Measurements from ENCODE around the gene MECP2. TPM values are rescaled to one million over a fixed set of nuclear protein-coding genes. Genes with fewer than 3 reads are reported as not detected.

Gene MECP2
- total RNA-seq, 1 donor from 2014 or later: 60.0 TPM

GRCh38 chrX:154091678-154092077 lies 5.8 kb downstream of the MECP2 start:
- peaks cover 2% of the 10 kb centered on the region for H3K27me3 Mint-ChIP-seq (ENCODE audit: unreplicated experiment)
- H3K4me1 Mint-ChIP-seq (ENCODE audit: low read depth, unreplicated experiment): peaks cover 28% of the 10 kb centered on the region
- no peak overlapping the region for H3K27ac Mint-ChIP-seq (ENCODE audit: unreplicated experiment)
- no peak for DNase-seq
- H3K4me3 Mint-ChIP-seq (ENCODE audit: unreplicated experiment): no peak overlapping the region
- H3K9me3 Mint-ChIP-seq (ENCODE audit: unreplicated experiment): peaks cover 4% of the 10 kb centered on the region
- no peaks in the 10 kb centered on the region for H3K36me3 Mint-ChIP-seq (ENCODE audit: unreplicated experiment)
- TF ChIP-seq CTCF (IDR thresholded peaks at IDR 0.05; ENCODE audit: partially characterized antibody, unreplicated experiment): no peak

GRCh38 chrX:154090731-154091130 lies 6.8 kb downstream of the MECP2 start:
- H3K36me3 Mint-ChIP-seq (ENCODE audit: unreplicated experiment): no peaks in the 10 kb centered on the region
- no peak overlapping the region for H3K4me3 Mint-ChIP-seq (ENCODE audit: unreplicated experiment)
- no peak for TF ChIP-seq CTCF (IDR thresholded peaks at IDR 0.05; ENCODE audit: partially characterized antibody, unreplicated experiment)
- peaks cover 4% of the 10 kb centered on the region for H3K9me3 Mint-ChIP-seq (ENCODE audit: unreplicated experiment)
- H3K4me1 Mint-ChIP-seq (ENCODE audit: low read depth, unreplicated experiment): peaks cover 28% of the 10 kb centered on the region
- DNase-seq: no peak
- H3K27me3 Mint-ChIP-seq (ENCODE audit: unreplicated experiment): no peaks in the 10 kb centered on the region
- peak overlapping the region; percentile 0 for H3K27ac Mint-ChIP-seq (ENCODE audit: unreplicated experiment)

GRCh38 chrX:154084449-154085300 lies 12.8 kb downstream of the MECP2 start:
- Mint-ChIP-seq H3K4me3 (ENCODE audit: unreplicated experiment) (no peak overlapping the region), H3K27me3 (ENCODE audit: unreplicated experiment) (peaks cover 2% of the 10 kb centered on the region), H3K36me3 (ENCODE audit: unreplicated experiment) (no peaks in the 10 kb centered on the region), H3K4me1 (ENCODE audit: low read depth, unreplicated experiment) (peaks cover 4% of the 10 kb centered on the region), H3K9me3 (ENCODE audit: unreplicated experiment) (no peaks in the 10 kb centered on the region), H3K27ac (ENCODE audit: unreplicated experiment) (no peak overlapping the region)
- TF ChIP-seq CTCF (IDR thresholded peaks at IDR 0.05; ENCODE audit: partially characterized antibody, unreplicated experiment): no peak
- no peak for DNase-seq

- Mint-ChIP-seq H3K4me3 (ENCODE audit: unreplicated experiment) (no peak overlapping the region), H3K27ac (ENCODE audit: unreplicated experiment) (peak overlapping the region; percentile 76), H3K9me3 (ENCODE audit: unreplicated experiment) (no peaks in the 10 kb centered on the region), H3K27me3 (ENCODE audit: unreplicated experiment) (peaks cover 2% of the 10 kb centered on the region), H3K36me3 (ENCODE audit: unreplicated experiment) (no peaks in the 10 kb centered on the region), H3K4me1 (ENCODE audit: low read depth, unreplicated experiment) (peaks cover 4% of the 10 kb centered on the region)
- no peak for TF ChIP-seq CTCF (IDR thresholded peaks at IDR 0.05; ENCODE audit: partially characterized antibody, unreplicated experiment)
- DNase-seq: no peak
Observed at GRCh38 chrX:154083126-154083517, 14.4 kb downstream of the MECP2 start.

GRCh38 chrX:154082396-154083125 lies 15.0 kb downstream of the MECP2 start:
- no peak for DNase-seq
- H3K9me3 Mint-ChIP-seq (ENCODE audit: unreplicated experiment): no peaks in the 10 kb centered on the region
- TF ChIP-seq CTCF (IDR thresholded peaks at IDR 0.05; ENCODE audit: partially characterized antibody, unreplicated experiment): no peak
- H3K27ac Mint-ChIP-seq (ENCODE audit: unreplicated experiment): peak overlapping the region; percentile 76
- peaks cover 4% of the 10 kb centered on the region for H3K4me1 Mint-ChIP-seq (ENCODE audit: low read depth, unreplicated experiment)
- no peaks in the 10 kb centered on the region for H3K36me3 Mint-ChIP-seq (ENCODE audit: unreplicated experiment)
- no peak overlapping the region for H3K4me3 Mint-ChIP-seq (ENCODE audit: unreplicated experiment)
- peaks cover 2% of the 10 kb centered on the region for H3K27me3 Mint-ChIP-seq (ENCODE audit: unreplicated experiment)

All from glutamatergic neuron (in vitro differentiated cells).